Liver (tissue), 9 donors: ENCODE measurements around the gene B3GNT9. TPM values are rescaled to one million over a fixed set of nuclear protein-coding genes. Genes with fewer than 3 reads are reported as not detected.

ENCODE experiments used
- DNase-seq: peaks from one replicate; pipeline ENCODE4 v3.0.0-alpha.2; 2017; ENCODE audit warnings: low spot score
- H3K27ac ChIP-seq, 2 donors: one replicate each; pipeline ENCODE4 v1.7.0; 2013; ENCODE audit warnings: inconsistent platforms in 2 of 2, low read length in 2 of 2, control low read depth in 1 of 2, low read depth in 1 of 2, mild to moderate bottlenecking in 1 of 2
- H3K27me3 ChIP-seq, 4 donors: one replicate each; pipeline versions ENCODE4 v1.6.1 to v1.7.0; 2013; ENCODE audit warnings: low read length in 3 of 4, inconsistent platforms in 1 of 4, mild to moderate bottlenecking in 1 of 4, moderate library complexity in 1 of 4; ENCODE audit not compliant: control insufficient read depth in 4 of 4, insufficient read depth in 4 of 4
- H3K36me3 ChIP-seq, 4 donors: one replicate each; pipeline versions ENCODE4 v1.6.1 to v1.7.0; 2013; ENCODE audit warnings: low read length in 3 of 4, mild to moderate bottlenecking in 3 of 4, low read depth in 1 of 4, moderate library complexity in 1 of 4; ENCODE audit not compliant: control insufficient read depth in 4 of 4, insufficient read depth in 3 of 4
- H3K4me1 ChIP-seq, 4 donors: one replicate each; pipeline versions ENCODE4 v1.6.1 to v1.7.0; 2013; ENCODE audit warnings: low read length in 3 of 4, mild to moderate bottlenecking in 3 of 4, moderate library complexity in 1 of 4; ENCODE audit not compliant: control insufficient read depth in 4 of 4, insufficient read depth in 4 of 4
- H3K4me3 ChIP-seq, 3 donors: one replicate each; pipeline versions ENCODE4 v1.6.1 to v1.7.0; 2013; ENCODE audit warnings: low read length in 3 of 3, control low read depth in 1 of 3, low read depth in 1 of 3, mild to moderate bottlenecking in 1 of 3
- H3K9ac ChIP-seq, 2 donors: one replicate each; pipeline ENCODE4 v1.7.0; 2013; ENCODE audit warnings: low read length in 2 of 2, mild to moderate bottlenecking in 2 of 2, moderate library complexity in 2 of 2, control low read depth in 1 of 2, low read depth in 1 of 2
- H3K9me3 ChIP-seq, 4 donors: one replicate each; pipeline versions ENCODE4 v1.6.1 to v1.7.0; 2013; ENCODE audit warnings: low read length in 3 of 4; ENCODE audit not compliant: control insufficient read depth in 4 of 4
- EGR1 ChIP-seq, 2 donors: IDR thresholded peaks; 2 replicates each; pipeline ENCODE4 v1.6.1; 2016 to 2018; ENCODE audit warnings: antibody characterized with exemption in 2 of 2, low read depth in 2 of 2
- FOXA1 ChIP-seq: IDR thresholded peaks from 2 replicates; pipeline ENCODE4 v1.6.1; 2016; ENCODE audit warnings: antibody characterized with exemption
- FOXA2 ChIP-seq: IDR thresholded peaks from 2 replicates; pipeline ENCODE4 v1.6.1; 2016; ENCODE audit warnings: antibody characterized with exemption
- HNF4A ChIP-seq, 2 donors: conservative IDR thresholded peaks; 2 replicates each; pipeline ENCODE4 v1.6.1; 2016; ENCODE audit warnings: antibody characterized with exemption in 2 of 2, mild to moderate bottlenecking in 2 of 2
- HNF4G ChIP-seq: IDR thresholded peaks from 2 replicates; pipeline ENCODE4 v1.6.1; 2016; ENCODE audit warnings: antibody characterized with exemption
- JUND ChIP-seq, 2 donors: IDR thresholded peaks; 2 replicates each; pipeline ENCODE4 v1.6.1; 2016; ENCODE audit warnings: antibody characterized with exemption in 2 of 2
- MAX ChIP-seq: IDR thresholded peaks from 2 replicates; pipeline ENCODE4 v1.6.1; 2016; ENCODE audit warnings: antibody characterized with exemption
- NR2F2 ChIP-seq: IDR thresholded peaks from 2 replicates; pipeline ENCODE4 v1.6.1; 2016; ENCODE audit warnings: antibody characterized with exemption
- RAD21 ChIP-seq, 2 donors: IDR thresholded peaks; 2 replicates each; pipeline ENCODE4 v1.6.1; 2016; ENCODE audit warnings: antibody characterized with exemption in 2 of 2, mild to moderate bottlenecking in 2 of 2
- REST ChIP-seq: IDR thresholded peaks from 2 replicates; pipeline ENCODE4 v1.6.1; 2016; ENCODE audit warnings: antibody characterized with exemption, mild to moderate bottlenecking
- RXRA ChIP-seq, 2 donors: IDR thresholded peaks; 2 replicates each; pipeline ENCODE4 v1.6.1; 2017 to 2018; ENCODE audit warnings: antibody characterized with exemption in 2 of 2, mild to moderate bottlenecking in 1 of 2
- SP1 ChIP-seq: IDR thresholded peaks from 2 replicates; pipeline ENCODE4 v1.6.1; 2018; ENCODE audit warnings: antibody characterized with exemption, mild to moderate bottlenecking
- TAF1 ChIP-seq: conservative IDR thresholded peaks from 2 replicates; pipeline ENCODE4 v1.6.1; 2016; ENCODE audit warnings: antibody characterized with exemption, mild to moderate bottlenecking
- YY1 ChIP-seq: IDR thresholded peaks from 2 replicates; pipeline ENCODE4 v1.6.1; 2016; ENCODE audit warnings: antibody characterized with exemption, mild to moderate bottlenecking
- WGBS: extraction: QIAGEN DNeasy Blood & Tissue Kit; methylation state at CpG from one replicate; pipeline ENCODE4 v1.1.7; 2013; 5-methylcytosine and 5-hydroxymethylcytosine counted together
- polyA plus RNA-seq, 2 donors: library from polyadenylated mRNA; stranded (reverse) in 1 of 2; unstranded in 1 of 2; fragments of 200-250 nt in 1 of 2; fragments of >200 nt in 1 of 2; fragmentation: Nextera tagmentation in 1 of 2; extraction: Ambion mirVana in 1 of 2; gene quantifications; one replicate each; pipeline versions ENCODE4 v1.2.1 to v1.2.3, GENCODE V29; 2013 to 2015
- total RNA-seq, 2 donors: library from RNA; depleted of rRNA; stranded (reverse); fragments of >200 nt; gene quantifications; one replicate each; pipeline ENCODE4 v1.2.3, GENCODE V29; 2014
- TF ChIP-seq, protein P1 (sequence below): IDR thresholded peaks from 2 replicates; pipeline ENCODE4 v1.6.1; 2016; ENCODE audit warnings: antibody characterized with exemption
- TF ChIP-seq, protein P2 (sequence below): IDR thresholded peaks from 2 replicates; pipeline ENCODE4 v1.6.1; 2016; ENCODE audit warnings: antibody characterized with exemption
- donor health status: healthy.
- donor health status: healthy.
- donor health status: healthy.
- donor health status: healthy.
- donor health status: healthy.

The B3GNT9 gene
- total and polyA plus RNA-seq, 4 donors, result 0.43 to 2.3 (median 1.4) TPM

DNA sequence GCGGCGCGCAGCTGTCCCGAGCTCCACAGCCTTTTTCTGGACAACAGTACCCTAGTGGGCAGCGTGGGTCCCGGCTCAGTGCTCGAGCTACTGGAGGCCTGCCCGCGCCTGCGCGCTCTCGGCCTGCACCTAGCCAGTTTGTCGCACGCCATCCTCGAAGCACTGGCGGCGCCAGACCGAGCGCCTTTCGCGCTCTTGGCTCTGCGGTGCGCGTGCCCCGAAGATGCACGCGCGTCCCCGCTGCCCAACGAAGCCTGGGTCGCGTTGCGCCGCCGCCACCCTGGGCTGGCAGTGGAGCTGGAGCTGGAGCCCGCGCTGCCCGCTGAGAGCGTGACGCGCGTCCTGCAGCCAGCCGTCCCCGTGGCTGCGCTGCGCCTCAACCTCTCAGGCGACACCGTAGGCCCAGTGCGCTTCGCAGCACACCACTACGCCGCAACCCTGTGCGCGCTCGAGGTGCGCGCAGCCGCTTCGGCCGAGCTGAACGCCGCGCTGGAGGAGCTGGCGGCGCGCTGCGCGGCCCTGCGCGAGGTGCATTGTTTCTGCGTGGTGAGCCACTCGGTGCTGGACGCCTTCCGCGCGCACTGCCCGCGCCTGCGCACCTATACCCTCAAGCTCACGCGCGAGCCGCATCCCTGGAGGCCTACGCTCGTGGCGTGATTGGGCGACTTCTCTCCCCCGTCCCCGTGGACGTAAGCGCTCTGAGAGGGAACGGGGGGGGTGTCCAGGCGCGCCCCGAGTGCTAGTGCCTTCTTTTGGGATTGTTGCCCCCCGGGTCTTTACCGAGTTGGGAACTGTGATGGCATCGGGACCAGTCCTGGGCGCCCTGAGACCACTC is 12.6 kb upstream of the B3GNT9 start:
- 10% methylated on average over 99 of the region's 99 CpGs for whole genome bisulfite sequencing
- Histone ChIP-seq H3K36me3 (peaks cover 0 to 2% (median 0%) of the 10 kb centered on the region in 4 donors), H3K27me3 (no peaks in the 10 kb centered on the region), H3K9ac (no peak overlapping the region), H3K4me1 (peaks cover 26 to 50% (median 41%) of the 10 kb centered on the region in 4 donors), H3K4me3 (peak overlapping the region in 2 of 3 donors; percentile 3 to 39), H3K27ac (no peak overlapping the region), H3K9me3 (no peaks in the 10 kb centered on the region)
- TF ChIP-seq RXRA (IDR thresholded peaks at IDR 0.05), result no peak
- TF ChIP-seq MAX, result no peak
- TF ChIP-seq EGR1 (IDR thresholded peaks at IDR 0.05; ENCODE audit: low read depth in 2 of 2), result no peak
- TF ChIP-seq RAD21 (IDR thresholded peaks at IDR 0.05), result no peak
- no peak for TF ChIP-seq HNF4G
- no peak for TF ChIP-seq FOXA1
- no peak for TF ChIP-seq SP1
- no peak for TF ChIP-seq HNF4A (conservative IDR thresholded peaks at IDR 0.05)
- TF ChIP-seq JUND (IDR thresholded peaks at IDR 0.05), result no peak
- no peak for TF ChIP-seq REST
- DNase-seq, result no peak

DNA sequence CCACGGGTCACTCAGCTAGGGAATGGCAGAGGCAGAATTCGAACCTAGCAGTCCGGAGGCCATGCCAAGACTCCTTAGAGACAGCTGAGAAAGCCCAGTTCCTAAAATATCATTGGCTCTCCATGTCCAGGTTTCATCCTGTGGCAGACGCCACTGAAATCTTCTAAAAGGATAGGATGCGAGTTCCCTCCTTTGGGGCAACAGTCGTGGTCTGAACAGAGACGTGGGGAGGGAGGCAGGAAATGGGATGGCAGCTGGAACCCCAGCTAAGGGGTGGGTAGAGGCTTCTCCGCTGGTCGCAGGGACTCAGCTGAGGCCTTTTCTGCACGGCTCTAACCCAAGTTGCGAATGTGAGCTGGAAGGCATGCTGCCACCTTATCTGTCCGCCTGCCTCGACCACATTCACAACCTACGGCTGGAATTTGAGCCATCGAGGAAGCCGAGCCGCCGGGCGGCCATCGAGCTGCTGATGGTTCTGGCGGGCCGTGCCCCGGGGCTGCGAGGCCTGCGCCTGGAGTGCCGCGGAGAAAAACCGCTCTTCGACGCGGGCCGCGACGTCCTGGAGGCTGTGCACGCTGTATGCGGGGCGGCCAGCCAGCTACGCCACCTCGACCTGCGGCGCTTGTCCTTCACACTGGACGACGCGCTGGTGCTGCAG is 11.8 kb upstream of the B3GNT9 start:
- H3K27ac ChIP-seq, result no peak overlapping the region
- peaks cover 26 to 50% (median 41%) of the 10 kb centered on the region in 4 donors for H3K4me1 ChIP-seq
- no peak overlapping the region for H3K9ac ChIP-seq
- H3K4me3 ChIP-seq, result peak overlapping the region in 1 of 3 donors; percentile 39
- TF ChIP-seq HNF4A (conservative IDR thresholded peaks at IDR 0.05), result no peak
- H3K9me3 ChIP-seq, result no peaks in the 10 kb centered on the region
- 36% methylated on average over 44 of the region's 44 CpGs for WGBS
- H3K27me3 ChIP-seq, result no peaks in the 10 kb centered on the region
- H3K36me3 ChIP-seq, result peaks cover 0 to under 1% (median 0%) of the 10 kb centered on the region in 4 donors
- DNase-seq, result no peak

GRCh38 chr16:67161595-67162058 is 10.8 kb upstream of the B3GNT9 start:
- no peak overlapping the region for H3K9ac ChIP-seq
- no peak overlapping the region for H3K4me3 ChIP-seq
- peaks cover 26 to 52% (median 41%) of the 10 kb centered on the region in 4 donors for H3K4me1 ChIP-seq
- H3K27ac ChIP-seq, result no peak overlapping the region
- H3K9me3 ChIP-seq, result no peaks in the 10 kb centered on the region
- WGBS, result 76% methylated on average over 25 of the region's 25 CpGs
- DNase-seq, result no peak
- no peaks in the 10 kb centered on the region for H3K27me3 ChIP-seq
- H3K36me3 ChIP-seq, result no peaks in the 10 kb centered on the region
- no peak for TF ChIP-seq HNF4A (conservative IDR thresholded peaks at IDR 0.05)
- TF ChIP-seq RXRA (IDR thresholded peaks at IDR 0.05), result no peak
- no peak for TF ChIP-seq HNF4G
- TF ChIP-seq YY1, result no peak
- TF ChIP-seq NR2F2, result no peak
- no peak for TF ChIP-seq TAF1
- no peak for TF ChIP-seq FOXA2
- TF ChIP-seq, protein P1, sequence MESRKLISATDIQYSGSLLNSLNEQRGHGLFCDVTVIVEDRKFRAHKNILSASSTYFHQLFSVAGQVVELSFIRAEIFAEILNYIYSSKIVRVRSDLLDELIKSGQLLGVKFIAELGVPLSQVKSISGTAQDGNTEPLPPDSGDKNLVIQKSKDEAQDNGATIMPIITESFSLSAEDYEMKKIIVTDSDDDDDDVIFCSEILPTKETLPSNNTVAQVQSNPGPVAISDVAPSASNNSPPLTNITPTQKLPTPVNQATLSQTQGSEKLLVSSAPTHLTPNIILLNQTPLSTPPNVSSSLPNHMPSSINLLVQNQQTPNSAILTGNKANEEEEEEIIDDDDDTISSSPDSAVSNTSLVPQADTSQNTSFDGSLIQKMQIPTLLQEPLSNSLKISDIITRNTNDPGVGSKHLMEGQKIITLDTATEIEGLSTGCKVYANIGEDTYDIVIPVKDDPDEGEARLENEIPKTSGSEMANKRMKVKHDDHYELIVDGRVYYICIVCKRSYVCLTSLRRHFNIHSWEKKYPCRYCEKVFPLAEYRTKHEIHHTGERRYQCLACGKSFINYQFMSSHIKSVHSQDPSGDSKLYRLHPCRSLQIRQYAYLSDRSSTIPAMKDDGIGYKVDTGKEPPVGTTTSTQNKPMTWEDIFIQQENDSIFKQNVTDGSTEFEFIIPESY, result no peak
- TF ChIP-seq, protein P2, sequence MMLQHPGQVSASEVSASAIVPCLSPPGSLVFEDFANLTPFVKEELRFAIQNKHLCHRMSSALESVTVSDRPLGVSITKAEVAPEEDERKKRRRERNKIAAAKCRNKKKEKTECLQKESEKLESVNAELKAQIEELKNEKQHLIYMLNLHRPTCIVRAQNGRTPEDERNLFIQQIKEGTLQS, result no peak
- TF ChIP-seq MAX, result no peak
- no peak for TF ChIP-seq FOXA1
- no peak for TF ChIP-seq SP1
- TF ChIP-seq RAD21 (IDR thresholded peaks at IDR 0.05), result no peak
